K562 (cell line): Measurements from ENCODE around the gene LYRM1. TPM values are rescaled to one million over a fixed set of nuclear protein-coding genes. Genes with fewer than 3 reads are reported as not detected.

ENCODE experiments used
- HDAC1 ChIP-seq, 2 experiments: fragments of 450-650 bp; IDR thresholded peaks; 2 replicates each; pipeline ENCODE4 v1.6.1; 2016 to 2017; ENCODE audit warnings: inconsistent platforms in 1 of 2, mild to moderate bottlenecking in 1 of 2, moderate library complexity in 1 of 2
- HDAC8 ChIP-seq: fragments of 450-650 bp; IDR thresholded peaks from 2 replicates; pipeline ENCODE4 v1.6.1; 2016; ENCODE audit warnings: mild to moderate bottlenecking, missing genetic modification characterization, moderate library complexity, missing compliant biosample characterization
- HNRNPK ChIP-seq: fragments of 200-400 bp; formaldehyde crosslinking; IDR thresholded peaks from one replicate; pipeline ENCODE4 v1.6.1; 2018; ENCODE audit warnings: mild to moderate bottlenecking, low read depth, low read length; ENCODE audit not compliant: poor library complexity, severe bottlenecking
- MECOM ChIP-seq: fragments of 250-450 bp; sonication (Bioruptor Pico); IDR thresholded peaks from 2 replicates; pipeline ENCODE4 v1.8.0; 2022; ENCODE audit warnings: inconsistent platforms
- NFIC ChIP-seq: fragments of 450-650 bp; IDR thresholded peaks from 2 replicates; pipeline ENCODE4 v1.6.1; 2017; ENCODE audit warnings: mild to moderate bottlenecking, inconsistent platforms
- RCOR1 ChIP-seq, 2 experiments: IDR thresholded peaks; 2 replicates each; pipeline ENCODE4 v1.6.1; 2012; ENCODE audit warnings: low read depth in 2 of 2, low read length in 2 of 2, borderline replicate concordance in 1 of 2, improper control_type of control experiment in 1 of 2
- SMAD1 ChIP-seq: fragments of 150-350 bp; IDR thresholded peaks from 2 replicates; pipeline ENCODE4 v1.6.1; 2014; ENCODE audit warnings: low read length, low read depth; ENCODE audit not compliant: partially characterized antibody
- TEAD2 ChIP-seq: fragments of 450-650 bp; IDR thresholded peaks from 2 replicates; pipeline ENCODE4 v1.6.1; 2016; ENCODE audit warnings: missing genetic modification characterization, control low read depth, missing compliant biosample characterization
- ZFP1 ChIP-seq: fragments of 450-650 bp; formaldehyde crosslinking; IDR thresholded peaks from 2 replicates; pipeline ENCODE4 v1.4.0; 2020; ENCODE audit warnings: mild to moderate bottlenecking, mixed read lengths
- ZNF695 ChIP-seq: fragments of 450-650 bp; formaldehyde crosslinking; IDR thresholded peaks from 2 replicates; pipeline ENCODE4 v1.4.0; 2020; ENCODE audit warnings: mild to moderate bottlenecking, moderate library complexity
- polyA plus RNA-seq, 8 experiments: library from polyadenylated mRNA; depleted of rRNA in 4 of 8; stranded (reverse) in 5 of 8; unstranded in 3 of 8; fragments of >200 nt; fragmentation: Nextera tagmentation in 2 of 8; fragmentation: Illumina TruSeq in 1 of 8; extraction: Ambion mirVana in 2 of 8; extraction: Trizol in 1 of 8; gene quantifications; 2 replicates each; pipeline versions ENCODE4 v1.2.1 to v1.2.3, GENCODE V29; 2011 to 2014; ENCODE audit warnings: inconsistent platforms in 1 of 8, missing spikeins in 1 of 8
- total RNA-seq, 7 experiments: library from RNA; depleted of rRNA in 6 of 7; stranded (reverse); fragments of >200 nt in 6 of 7; fragmentation: Illumina TruSeq in 2 of 7; extraction: Trizol in 2 of 7; gene quantifications; 2 replicates each; pipeline versions ENCODE4 v1.2.1 to v1.2.3, GENCODE V29; 2011 to 2021; ENCODE audit warnings: low replicate concordance in 1 of 7
- TF ChIP-seq, protein P1 (sequence below): fragments of 250-450 bp; sonication (Bioruptor Pico); IDR thresholded peaks from 2 replicates; pipeline ENCODE4 v1.5.0; 2020; ENCODE audit warnings: mild to moderate bottlenecking, borderline replicate concordance
- TF ChIP-seq, protein P2 (sequence below): sonication (generic); formaldehyde crosslinking; IDR thresholded peaks from 2 replicates; pipeline ENCODE4 v1.8.0; 2022; ENCODE audit warnings: mild to moderate bottlenecking, missing genetic modification reagents
- TF ChIP-seq, protein P3 (sequence below): fragments of 200-400 bp; formaldehyde crosslinking; IDR thresholded peaks from 2 replicates; pipeline ENCODE4 v1.6.1; 2017; ENCODE audit warnings: mild to moderate bottlenecking, low read depth, low read length, moderate library complexity
- TF ChIP-seq, protein P4 (sequence below), 2 experiments: fragments of 450-650 bp in 1 of 2; IDR thresholded peaks; 2 replicates each; pipeline ENCODE4 v1.6.1; 2011 to 2017; ENCODE audit warnings: low read depth in 2 of 2, antibody characterized with exemption in 1 of 2, borderline replicate concordance in 1 of 2, low read length in 1 of 2, mild to moderate bottlenecking in 1 of 2, mixed read lengths in 1 of 2; ENCODE audit not compliant: control insufficient read depth in 1 of 2

Gene LYRM1
- total and polyA plus RNA-seq, 9 of the 15 experiments (the other 6 are each of a cell fraction or from before 2014, with no cell fraction given), result 17.5 to 44.1 (median 32.7) TPM

DNA sequence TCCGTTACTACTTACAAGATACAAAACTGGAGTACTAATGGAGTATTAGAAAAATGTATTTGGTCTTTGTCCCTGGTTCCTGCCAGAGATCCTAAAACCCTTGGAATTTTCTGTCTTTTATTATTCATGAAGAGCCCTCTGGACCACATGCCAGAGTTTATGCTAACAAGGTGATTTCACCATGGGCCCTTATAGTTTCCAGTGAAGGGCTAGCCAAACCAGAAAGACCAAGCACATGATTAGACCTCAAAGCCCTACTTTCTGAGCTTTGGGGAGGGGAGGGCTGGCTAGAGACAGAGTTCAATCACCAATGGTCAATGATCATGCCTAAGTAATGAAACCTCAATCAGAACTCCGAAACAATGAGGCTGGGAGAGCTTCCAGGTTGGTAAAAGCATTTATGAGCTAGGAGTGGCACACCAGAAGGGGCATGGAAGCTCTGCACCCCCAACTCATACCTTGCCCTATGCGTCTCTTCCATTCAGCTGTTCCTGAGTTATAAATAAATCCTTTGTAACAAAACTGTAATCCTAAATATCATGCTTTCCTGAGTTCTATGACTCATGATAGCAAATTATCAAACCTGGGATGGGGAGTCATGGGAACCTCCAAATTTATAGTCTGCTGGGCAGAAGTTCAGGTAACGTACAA is 10.8 kb upstream of the LYRM1 start (continued):
- TF ChIP-seq, protein P1, sequence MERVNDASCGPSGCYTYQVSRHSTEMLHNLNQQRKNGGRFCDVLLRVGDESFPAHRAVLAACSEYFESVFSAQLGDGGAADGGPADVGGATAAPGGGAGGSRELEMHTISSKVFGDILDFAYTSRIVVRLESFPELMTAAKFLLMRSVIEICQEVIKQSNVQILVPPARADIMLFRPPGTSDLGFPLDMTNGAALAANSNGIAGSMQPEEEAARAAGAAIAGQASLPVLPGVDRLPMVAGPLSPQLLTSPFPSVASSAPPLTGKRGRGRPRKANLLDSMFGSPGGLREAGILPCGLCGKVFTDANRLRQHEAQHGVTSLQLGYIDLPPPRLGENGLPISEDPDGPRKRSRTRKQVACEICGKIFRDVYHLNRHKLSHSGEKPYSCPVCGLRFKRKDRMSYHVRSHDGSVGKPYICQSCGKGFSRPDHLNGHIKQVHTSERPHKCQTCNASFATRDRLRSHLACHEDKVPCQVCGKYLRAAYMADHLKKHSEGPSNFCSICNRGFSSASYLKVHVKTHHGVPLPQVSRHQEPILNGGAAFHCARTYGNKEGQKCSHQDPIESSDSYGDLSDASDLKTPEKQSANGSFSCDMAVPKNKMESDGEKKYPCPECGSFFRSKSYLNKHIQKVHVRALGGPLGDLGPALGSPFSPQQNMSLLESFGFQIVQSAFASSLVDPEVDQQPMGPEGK, result no peak
- TF ChIP-seq HDAC1 (IDR thresholded peaks at IDR 0.05), result no peak
- no peak for TF ChIP-seq ZFP1 (CRISPR knock-in tag)
- TF ChIP-seq, protein P2, sequence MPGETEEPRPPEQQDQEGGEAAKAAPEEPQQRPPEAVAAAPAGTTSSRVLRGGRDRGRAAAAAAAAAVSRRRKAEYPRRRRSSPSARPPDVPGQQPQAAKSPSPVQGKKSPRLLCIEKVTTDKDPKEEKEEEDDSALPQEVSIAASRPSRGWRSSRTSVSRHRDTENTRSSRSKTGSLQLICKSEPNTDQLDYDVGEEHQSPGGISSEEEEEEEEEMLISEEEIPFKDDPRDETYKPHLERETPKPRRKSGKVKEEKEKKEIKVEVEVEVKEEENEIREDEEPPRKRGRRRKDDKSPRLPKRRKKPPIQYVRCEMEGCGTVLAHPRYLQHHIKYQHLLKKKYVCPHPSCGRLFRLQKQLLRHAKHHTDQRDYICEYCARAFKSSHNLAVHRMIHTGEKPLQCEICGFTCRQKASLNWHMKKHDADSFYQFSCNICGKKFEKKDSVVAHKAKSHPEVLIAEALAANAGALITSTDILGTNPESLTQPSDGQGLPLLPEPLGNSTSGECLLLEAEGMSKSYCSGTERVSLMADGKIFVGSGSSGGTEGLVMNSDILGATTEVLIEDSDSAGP (CRISPR knock-in tag), result no peak
- TF ChIP-seq HDAC8 (tag), result no peak
- no peak for TF ChIP-seq SMAD1
- TF ChIP-seq TEAD2 (tag), result no peak
- TF ChIP-seq NFIC, result no peak
- TF ChIP-seq, protein P3, sequence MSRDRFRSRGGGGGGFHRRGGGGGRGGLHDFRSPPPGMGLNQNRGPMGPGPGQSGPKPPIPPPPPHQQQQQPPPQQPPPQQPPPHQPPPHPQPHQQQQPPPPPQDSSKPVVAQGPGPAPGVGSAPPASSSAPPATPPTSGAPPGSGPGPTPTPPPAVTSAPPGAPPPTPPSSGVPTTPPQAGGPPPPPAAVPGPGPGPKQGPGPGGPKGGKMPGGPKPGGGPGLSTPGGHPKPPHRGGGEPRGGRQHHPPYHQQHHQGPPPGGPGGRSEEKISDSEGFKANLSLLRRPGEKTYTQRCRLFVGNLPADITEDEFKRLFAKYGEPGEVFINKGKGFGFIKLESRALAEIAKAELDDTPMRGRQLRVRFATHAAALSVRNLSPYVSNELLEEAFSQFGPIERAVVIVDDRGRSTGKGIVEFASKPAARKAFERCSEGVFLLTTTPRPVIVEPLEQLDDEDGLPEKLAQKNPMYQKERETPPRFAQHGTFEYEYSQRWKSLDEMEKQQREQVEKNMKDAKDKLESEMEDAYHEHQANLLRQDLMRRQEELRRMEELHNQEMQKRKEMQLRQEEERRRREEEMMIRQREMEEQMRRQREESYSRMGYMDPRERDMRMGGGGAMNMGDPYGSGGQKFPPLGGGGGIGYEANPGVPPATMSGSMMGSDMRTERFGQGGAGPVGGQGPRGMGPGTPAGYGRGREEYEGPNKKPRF, result no peak
- no peak for TF ChIP-seq HNRNPK
- TF ChIP-seq RCOR1 (IDR thresholded peaks at IDR 0.05; ENCODE audit: borderline replicate concordance in 1 of 2, low read depth in 2 of 2, low read length in 2 of 2), result no peak
- TF ChIP-seq, protein P4, sequence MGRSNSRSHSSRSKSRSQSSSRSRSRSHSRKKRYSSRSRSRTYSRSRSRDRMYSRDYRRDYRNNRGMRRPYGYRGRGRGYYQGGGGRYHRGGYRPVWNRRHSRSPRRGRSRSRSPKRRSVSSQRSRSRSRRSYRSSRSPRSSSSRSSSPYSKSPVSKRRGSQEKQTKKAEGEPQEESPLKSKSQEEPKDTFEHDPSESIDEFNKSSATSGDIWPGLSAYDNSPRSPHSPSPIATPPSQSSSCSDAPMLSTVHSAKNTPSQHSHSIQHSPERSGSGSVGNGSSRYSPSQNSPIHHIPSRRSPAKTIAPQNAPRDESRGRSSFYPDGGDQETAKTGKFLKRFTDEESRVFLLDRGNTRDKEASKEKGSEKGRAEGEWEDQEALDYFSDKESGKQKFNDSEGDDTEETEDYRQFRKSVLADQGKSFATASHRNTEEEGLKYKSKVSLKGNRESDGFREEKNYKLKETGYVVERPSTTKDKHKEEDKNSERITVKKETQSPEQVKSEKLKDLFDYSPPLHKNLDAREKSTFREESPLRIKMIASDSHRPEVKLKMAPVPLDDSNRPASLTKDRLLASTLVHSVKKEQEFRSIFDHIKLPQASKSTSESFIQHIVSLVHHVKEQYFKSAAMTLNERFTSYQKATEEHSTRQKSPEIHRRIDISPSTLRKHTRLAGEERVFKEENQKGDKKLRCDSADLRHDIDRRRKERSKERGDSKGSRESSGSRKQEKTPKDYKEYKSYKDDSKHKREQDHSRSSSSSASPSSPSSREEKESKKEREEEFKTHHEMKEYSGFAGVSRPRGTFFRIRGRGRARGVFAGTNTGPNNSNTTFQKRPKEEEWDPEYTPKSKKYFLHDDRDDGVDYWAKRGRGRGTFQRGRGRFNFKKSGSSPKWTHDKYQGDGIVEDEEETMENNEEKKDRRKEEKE (IDR thresholded peaks at IDR 0.05; ENCODE audit: borderline replicate concordance in 1 of 2, control insufficient read depth in 1 of 2, low read depth in 2 of 2, low read length in 1 of 2), result no peak
- TF ChIP-seq ZNF695 (CRISPR knock-in tag), result no peak
- TF ChIP-seq MECOM (CRISPR knock-in tag), result no peak
